Ishikawa (cell line): ENCODE measurements around the gene MFGE8.

Experiments
- CREB1 ChIP-seq: IDR thresholded peaks from 2 replicates; pipeline ENCODE4 v1.6.1; 2012; ENCODE audit warnings: low read depth
- EGR1 ChIP-seq: IDR thresholded peaks from 2 replicates; pipeline ENCODE4 v1.6.1; 2012
- EP300 ChIP-seq: IDR thresholded peaks from 2 replicates; pipeline ENCODE4 v1.6.1; 2012; ENCODE audit warnings: borderline replicate concordance
- FOXM1 ChIP-seq: IDR thresholded peaks from 2 replicates; pipeline ENCODE4 v1.6.1; 2012; ENCODE audit warnings: low read depth, borderline replicate concordance
- NFIC ChIP-seq: IDR thresholded peaks from 2 replicates; pipeline ENCODE4 v1.6.1; 2012
- RAD21 ChIP-seq: IDR thresholded peaks from 2 replicates; pipeline ENCODE4 v1.6.1; 2012; ENCODE audit warnings: low read depth
- TAF1 ChIP-seq: IDR thresholded peaks from 2 replicates; pipeline ENCODE4 v1.6.1; 2012; ENCODE audit warnings: low read depth, mild to moderate bottlenecking
- TCF12 ChIP-seq: IDR thresholded peaks from 2 replicates; pipeline ENCODE4 v1.6.1; 2012; ENCODE audit warnings: low read depth
- TEAD4 ChIP-seq: IDR thresholded peaks from 2 replicates; pipeline ENCODE4 v1.6.1; 2012
- YY1 ChIP-seq: IDR thresholded peaks from 2 replicates; pipeline ENCODE4 v1.6.1; 2012; ENCODE audit warnings: low read depth
- ZBTB7A ChIP-seq: IDR thresholded peaks from 2 replicates; pipeline ENCODE4 v1.6.1; 2012; ENCODE audit warnings: low read depth
- TF ChIP-seq, protein P1 (sequence below): IDR thresholded peaks from 2 replicates; pipeline ENCODE4 v1.6.1; 2012; ENCODE audit warnings: low read depth, mild to moderate bottlenecking
- TF ChIP-seq, protein P2 (sequence below): IDR thresholded peaks from 2 replicates; pipeline ENCODE4 v1.6.1; 2012
- TF ChIP-seq, protein P3 (sequence below): IDR thresholded peaks from 2 replicates; pipeline ENCODE4 v1.6.1; 2012

DNA sequence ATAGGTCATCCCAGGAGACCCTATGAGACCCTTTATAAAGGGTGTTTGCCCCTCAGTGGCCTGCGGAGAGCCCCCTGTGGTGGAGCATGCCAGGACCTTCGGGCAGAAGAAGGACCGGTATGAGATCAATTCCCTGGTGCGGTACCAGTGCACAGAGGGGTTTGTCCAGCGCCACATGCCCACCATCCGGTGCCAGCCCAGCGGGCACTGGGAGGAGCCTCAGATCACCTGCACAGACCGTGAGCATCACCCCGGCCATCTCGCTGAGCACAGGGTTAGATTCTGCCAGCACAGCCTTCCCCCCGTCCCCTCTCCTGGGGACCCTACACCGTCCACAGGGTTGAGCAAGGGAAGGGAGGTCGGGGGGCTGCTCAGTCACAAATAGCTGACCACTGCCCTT, 39.4 kb downstream of the MFGE8 start:
- TF ChIP-seq EP300 (no peak), TEAD4 (no peak), YY1 (no peak), CREB1 (no peak), NFIC (no peak), ZBTB7A (no peak), EGR1 (no peak), FOXM1 (no peak), TAF1 (no peak), RAD21 (no peak), TCF12 (no peak)
- TF ChIP-seq, protein P1, sequence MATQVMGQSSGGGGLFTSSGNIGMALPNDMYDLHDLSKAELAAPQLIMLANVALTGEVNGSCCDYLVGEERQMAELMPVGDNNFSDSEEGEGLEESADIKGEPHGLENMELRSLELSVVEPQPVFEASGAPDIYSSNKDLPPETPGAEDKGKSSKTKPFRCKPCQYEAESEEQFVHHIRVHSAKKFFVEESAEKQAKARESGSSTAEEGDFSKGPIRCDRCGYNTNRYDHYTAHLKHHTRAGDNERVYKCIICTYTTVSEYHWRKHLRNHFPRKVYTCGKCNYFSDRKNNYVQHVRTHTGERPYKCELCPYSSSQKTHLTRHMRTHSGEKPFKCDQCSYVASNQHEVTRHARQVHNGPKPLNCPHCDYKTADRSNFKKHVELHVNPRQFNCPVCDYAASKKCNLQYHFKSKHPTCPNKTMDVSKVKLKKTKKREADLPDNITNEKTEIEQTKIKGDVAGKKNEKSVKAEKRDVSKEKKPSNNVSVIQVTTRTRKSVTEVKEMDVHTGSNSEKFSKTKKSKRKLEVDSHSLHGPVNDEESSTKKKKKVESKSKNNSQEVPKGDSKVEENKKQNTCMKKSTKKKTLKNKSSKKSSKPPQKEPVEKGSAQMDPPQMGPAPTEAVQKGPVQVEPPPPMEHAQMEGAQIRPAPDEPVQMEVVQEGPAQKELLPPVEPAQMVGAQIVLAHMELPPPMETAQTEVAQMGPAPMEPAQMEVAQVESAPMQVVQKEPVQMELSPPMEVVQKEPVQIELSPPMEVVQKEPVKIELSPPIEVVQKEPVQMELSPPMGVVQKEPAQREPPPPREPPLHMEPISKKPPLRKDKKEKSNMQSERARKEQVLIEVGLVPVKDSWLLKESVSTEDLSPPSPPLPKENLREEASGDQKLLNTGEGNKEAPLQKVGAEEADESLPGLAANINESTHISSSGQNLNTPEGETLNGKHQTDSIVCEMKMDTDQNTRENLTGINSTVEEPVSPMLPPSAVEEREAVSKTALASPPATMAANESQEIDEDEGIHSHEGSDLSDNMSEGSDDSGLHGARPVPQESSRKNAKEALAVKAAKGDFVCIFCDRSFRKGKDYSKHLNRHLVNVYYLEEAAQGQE = no peak
- TF ChIP-seq, protein P2, sequence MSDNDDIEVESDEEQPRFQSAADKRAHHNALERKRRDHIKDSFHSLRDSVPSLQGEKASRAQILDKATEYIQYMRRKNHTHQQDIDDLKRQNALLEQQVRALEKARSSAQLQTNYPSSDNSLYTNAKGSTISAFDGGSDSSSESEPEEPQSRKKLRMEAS = no peak
- TF ChIP-seq, protein P3, sequence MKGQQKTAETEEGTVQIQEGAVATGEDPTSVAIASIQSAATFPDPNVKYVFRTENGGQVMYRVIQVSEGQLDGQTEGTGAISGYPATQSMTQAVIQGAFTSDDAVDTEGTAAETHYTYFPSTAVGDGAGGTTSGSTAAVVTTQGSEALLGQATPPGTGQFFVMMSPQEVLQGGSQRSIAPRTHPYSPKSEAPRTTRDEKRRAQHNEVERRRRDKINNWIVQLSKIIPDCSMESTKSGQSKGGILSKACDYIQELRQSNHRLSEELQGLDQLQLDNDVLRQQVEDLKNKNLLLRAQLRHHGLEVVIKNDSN = no peak
